Measurements from ENCODE around the gene CDADC1. TPM values are rescaled to one million over a fixed set of nuclear protein-coding genes. Genes with fewer than 3 reads are reported as not detected.

The CDADC1 gene
- polyA plus RNA-seq, 1 donor from 2014 or later = 11.6 TPM

- Histone ChIP-seq H3K27me3 (ENCODE audit: insufficient read depth, low read depth, low read length) (no peaks in the 10 kb centered on the region), H2AFZ (ENCODE audit: low read depth, low read length) (no peak overlapping the region), H3K9me2 (ENCODE audit: insufficient read depth, low read length) (no peaks in the 10 kb centered on the region), H3K36me3 (ENCODE audit: insufficient read depth, low read length) (no peaks in the 10 kb centered on the region), H3K4me3 (ENCODE audit: low read length) (no peak overlapping the region), H3K27ac (ENCODE audit: low read length) (no peak overlapping the region), H3K79me2 (replicated peaks; ENCODE audit: insufficient read depth, low read length) (no peaks in the 10 kb centered on the region), H3K4me2 (ENCODE audit: low read length) (no peak overlapping the region), H4K20me1 (ENCODE audit: insufficient read depth) (no peaks in the 10 kb centered on the region), H3K9me3 (ENCODE audit: low read length) (no peaks in the 10 kb centered on the region), H3F3A (ENCODE audit: insufficient read depth, low read length, poor library complexity, severe bottlenecking) (no peaks in the 10 kb centered on the region), H3K9ac (ENCODE audit: low read length) (no peak overlapping the region)
- TF ChIP-seq RAD21 (conservative IDR thresholded peaks at IDR 0.05) (no peak), MXI1 (conservative IDR thresholded peaks at IDR 0.05; ENCODE audit: poor library complexity, severe bottlenecking) (no peak), EZH2 (IDR thresholded peaks at IDR 0.05; ENCODE audit: borderline replicate concordance, insufficient read depth, low read length, poor library complexity, severe bottlenecking) (no peak), EP300 (conservative IDR thresholded peaks at IDR 0.05; ENCODE audit: poor library complexity, severe bottlenecking) (no peak), TAF1 (IDR thresholded peaks at IDR 0.05; ENCODE audit: low read depth) (no peak), POLR2AphosphoS5 (IDR thresholded peaks at IDR 0.05) (no peak), SMC3 (conservative IDR thresholded peaks at IDR 0.05; ENCODE audit: poor library complexity) (no peak)
- TF ChIP-seq, protein P1, sequence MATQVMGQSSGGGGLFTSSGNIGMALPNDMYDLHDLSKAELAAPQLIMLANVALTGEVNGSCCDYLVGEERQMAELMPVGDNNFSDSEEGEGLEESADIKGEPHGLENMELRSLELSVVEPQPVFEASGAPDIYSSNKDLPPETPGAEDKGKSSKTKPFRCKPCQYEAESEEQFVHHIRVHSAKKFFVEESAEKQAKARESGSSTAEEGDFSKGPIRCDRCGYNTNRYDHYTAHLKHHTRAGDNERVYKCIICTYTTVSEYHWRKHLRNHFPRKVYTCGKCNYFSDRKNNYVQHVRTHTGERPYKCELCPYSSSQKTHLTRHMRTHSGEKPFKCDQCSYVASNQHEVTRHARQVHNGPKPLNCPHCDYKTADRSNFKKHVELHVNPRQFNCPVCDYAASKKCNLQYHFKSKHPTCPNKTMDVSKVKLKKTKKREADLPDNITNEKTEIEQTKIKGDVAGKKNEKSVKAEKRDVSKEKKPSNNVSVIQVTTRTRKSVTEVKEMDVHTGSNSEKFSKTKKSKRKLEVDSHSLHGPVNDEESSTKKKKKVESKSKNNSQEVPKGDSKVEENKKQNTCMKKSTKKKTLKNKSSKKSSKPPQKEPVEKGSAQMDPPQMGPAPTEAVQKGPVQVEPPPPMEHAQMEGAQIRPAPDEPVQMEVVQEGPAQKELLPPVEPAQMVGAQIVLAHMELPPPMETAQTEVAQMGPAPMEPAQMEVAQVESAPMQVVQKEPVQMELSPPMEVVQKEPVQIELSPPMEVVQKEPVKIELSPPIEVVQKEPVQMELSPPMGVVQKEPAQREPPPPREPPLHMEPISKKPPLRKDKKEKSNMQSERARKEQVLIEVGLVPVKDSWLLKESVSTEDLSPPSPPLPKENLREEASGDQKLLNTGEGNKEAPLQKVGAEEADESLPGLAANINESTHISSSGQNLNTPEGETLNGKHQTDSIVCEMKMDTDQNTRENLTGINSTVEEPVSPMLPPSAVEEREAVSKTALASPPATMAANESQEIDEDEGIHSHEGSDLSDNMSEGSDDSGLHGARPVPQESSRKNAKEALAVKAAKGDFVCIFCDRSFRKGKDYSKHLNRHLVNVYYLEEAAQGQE (IDR thresholded peaks at IDR 0.05; ENCODE audit: borderline replicate concordance) = no peak
- TF ChIP-seq, protein P2, sequence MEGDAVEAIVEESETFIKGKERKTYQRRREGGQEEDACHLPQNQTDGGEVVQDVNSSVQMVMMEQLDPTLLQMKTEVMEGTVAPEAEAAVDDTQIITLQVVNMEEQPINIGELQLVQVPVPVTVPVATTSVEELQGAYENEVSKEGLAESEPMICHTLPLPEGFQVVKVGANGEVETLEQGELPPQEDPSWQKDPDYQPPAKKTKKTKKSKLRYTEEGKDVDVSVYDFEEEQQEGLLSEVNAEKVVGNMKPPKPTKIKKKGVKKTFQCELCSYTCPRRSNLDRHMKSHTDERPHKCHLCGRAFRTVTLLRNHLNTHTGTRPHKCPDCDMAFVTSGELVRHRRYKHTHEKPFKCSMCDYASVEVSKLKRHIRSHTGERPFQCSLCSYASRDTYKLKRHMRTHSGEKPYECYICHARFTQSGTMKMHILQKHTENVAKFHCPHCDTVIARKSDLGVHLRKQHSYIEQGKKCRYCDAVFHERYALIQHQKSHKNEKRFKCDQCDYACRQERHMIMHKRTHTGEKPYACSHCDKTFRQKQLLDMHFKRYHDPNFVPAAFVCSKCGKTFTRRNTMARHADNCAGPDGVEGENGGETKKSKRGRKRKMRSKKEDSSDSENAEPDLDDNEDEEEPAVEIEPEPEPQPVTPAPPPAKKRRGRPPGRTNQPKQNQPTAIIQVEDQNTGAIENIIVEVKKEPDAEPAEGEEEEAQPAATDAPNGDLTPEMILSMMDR (IDR thresholded peaks at IDR 0.05; ENCODE audit: poor library complexity, severe bottlenecking) = no peak
Measured at GRCh38 chr13:49298903-49299605, 51.3 kb downstream of the CDADC1 start.

GRCh38 chr13:49300276-49300675, 52.6 kb downstream of the CDADC1 start:
- TF ChIP-seq MXI1 (conservative IDR thresholded peaks at IDR 0.05; ENCODE audit: poor library complexity, severe bottlenecking) (no peak), TAF1 (IDR thresholded peaks at IDR 0.05; ENCODE audit: low read depth) (no peak)
- Histone ChIP-seq H3K4me2 (ENCODE audit: low read length) (no peak overlapping the region), H3F3A (ENCODE audit: insufficient read depth, low read length, poor library complexity, severe bottlenecking) (no peaks in the 10 kb centered on the region), H4K20me1 (ENCODE audit: insufficient read depth) (no peaks in the 10 kb centered on the region), H3K27ac (ENCODE audit: low read length) (no peak overlapping the region), H3K4me3 (ENCODE audit: low read length) (no peak overlapping the region), H2AFZ (ENCODE audit: low read depth, low read length) (no peak overlapping the region), H3K27me3 (ENCODE audit: insufficient read depth, low read depth, low read length) (no peaks in the 10 kb centered on the region), H3K9me2 (ENCODE audit: insufficient read depth, low read length) (no peaks in the 10 kb centered on the region), H3K36me3 (ENCODE audit: insufficient read depth, low read length) (no peaks in the 10 kb centered on the region), H3K9ac (ENCODE audit: low read length) (no peak overlapping the region), H3K79me2 (replicated peaks; ENCODE audit: insufficient read depth, low read length) (no peaks in the 10 kb centered on the region), H3K9me3 (ENCODE audit: low read length) (no peaks in the 10 kb centered on the region)

Data from neural cell (in vitro differentiated cells).